T follicular helper cell (primary cell): ENCODE data around the gene PRR27.
"Not testable (repeated sequence)": the region's sequence is repeated elsewhere in the genome, so short reads cannot be mapped to it uniquely, and the experiment has no call there.

Experiments used
- DNase-seq: peaks from one replicate; pipeline ENCODE4 v3.0.0-alpha.2; 2020; ENCODE audit warnings: low read depth

The PRR27 gene

GRCh38 chr4:70197842-70198241 lies 43.8 kb downstream of the PRR27 start:
- DNase-seq: no peak

- DNase-seq: no peak
These were observed 49.6 kb downstream of the PRR27 start for GRCh38 chr4:70203601-70204000.

- DNase-seq: not testable (repeated sequence)
These were observed 58.7 kb downstream of the PRR27 start for GRCh38 chr4:70212752-70213151.
